ENCODE results near the gene DIPK1C. TPM values are rescaled to one million over a fixed set of nuclear protein-coding genes. Genes with fewer than 3 reads are reported as not detected.

DIPK1C gene
- total RNA-seq, 1 donor from 2014 or later, result not detected

DNA sequence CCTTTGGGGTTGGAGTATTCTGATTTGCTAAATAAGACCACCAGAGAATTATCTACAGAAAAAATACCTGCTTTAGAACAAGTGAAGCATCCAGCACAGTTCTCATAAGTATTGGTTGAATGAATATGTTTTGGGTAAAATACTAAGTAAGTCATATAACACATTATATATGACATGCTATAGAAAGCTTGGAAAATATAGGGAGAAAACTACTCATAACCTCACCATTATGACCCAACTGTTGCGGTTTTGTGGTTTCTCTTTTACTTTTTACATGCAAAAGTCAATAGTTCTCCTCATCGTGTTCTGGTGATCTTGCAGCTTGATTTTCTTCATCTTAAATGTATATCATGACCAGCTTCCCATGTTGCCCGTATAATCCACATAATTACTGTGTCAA lies 66.2 kb downstream of the DIPK1C start:
- no peak for DNase-seq (ENCODE audit: low read depth in 2 of 2)

DNA sequence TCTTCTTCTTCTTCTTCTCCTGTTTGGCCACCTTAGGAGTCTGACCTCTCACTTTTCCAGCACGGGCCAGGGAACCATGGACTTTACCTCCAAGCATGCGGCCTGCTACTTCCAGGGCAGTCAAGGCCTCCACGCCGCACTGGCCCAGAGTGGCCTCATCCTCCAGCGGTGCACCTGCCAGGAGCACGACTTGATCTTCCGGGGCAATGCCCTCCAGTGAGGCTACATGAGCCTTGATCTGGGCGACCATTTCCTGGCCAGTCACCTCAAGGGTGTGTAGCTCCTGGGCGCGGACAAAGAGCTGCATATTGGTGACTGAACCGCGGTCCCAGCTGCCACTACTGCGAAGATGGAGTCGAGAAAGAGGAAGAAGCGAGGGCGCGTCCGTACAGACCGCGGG lies 67.1 kb downstream of the DIPK1C start:
- no peak for DNase-seq (ENCODE audit: low read depth in 2 of 2)

DNA sequence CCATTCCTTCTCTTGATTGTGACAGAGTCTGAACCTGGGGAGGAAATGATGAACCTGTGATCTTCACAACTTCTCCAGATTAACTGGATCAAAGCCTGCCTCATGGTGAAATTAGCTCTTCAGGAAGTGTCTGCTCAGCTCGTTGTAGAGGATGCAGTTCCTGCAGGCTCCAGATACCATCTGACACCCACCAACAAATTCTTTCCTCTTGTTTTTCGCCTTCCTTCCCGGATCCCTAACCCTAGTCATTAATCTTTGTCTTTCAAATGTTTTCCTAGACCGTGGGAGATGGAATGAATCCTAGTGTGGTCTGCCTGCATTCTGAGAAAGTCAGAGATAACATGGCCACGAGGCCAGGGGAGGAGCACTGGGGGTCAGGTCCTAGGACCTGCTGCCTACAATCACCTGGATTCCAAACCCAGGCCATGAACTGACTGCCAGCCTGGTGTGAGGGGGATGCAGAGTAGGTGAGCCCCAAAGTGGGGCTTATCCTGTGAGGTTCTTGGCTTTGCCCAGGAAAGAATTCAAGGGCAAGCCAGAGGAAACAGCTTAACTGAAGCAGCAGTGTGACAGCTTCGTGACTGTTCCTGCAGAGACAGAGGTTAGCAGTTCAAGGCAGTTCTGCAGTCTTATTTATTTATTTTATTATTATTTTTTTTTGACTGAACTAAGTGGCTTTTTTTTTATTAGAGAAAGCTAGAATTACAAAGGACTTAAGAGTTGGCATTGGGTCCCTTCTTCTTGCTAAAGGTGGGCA lies 67.8 kb downstream of the DIPK1C start:
- DNase-seq (ENCODE audit: low read depth in 2 of 2), result no peak

DNA sequence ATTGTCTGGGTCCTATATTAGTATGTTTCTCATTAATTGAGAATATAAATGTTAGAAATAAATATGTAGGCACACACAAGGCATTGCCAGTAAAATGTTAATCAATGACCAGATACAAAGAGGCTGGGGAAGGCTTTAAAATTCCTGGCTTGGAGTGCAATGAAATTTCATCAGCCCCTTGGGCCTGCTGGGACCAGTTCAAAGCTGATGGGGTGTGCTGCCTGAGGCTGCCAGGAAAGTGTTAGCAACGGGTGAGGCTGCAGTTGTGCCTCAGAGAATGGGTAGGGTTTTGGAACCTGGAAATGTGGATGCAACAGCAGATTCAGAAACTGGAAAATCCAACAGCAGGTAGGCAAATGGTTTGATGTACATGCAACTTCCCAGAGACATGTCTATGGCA lies 68.9 kb downstream of the DIPK1C start:
- DNase-seq (ENCODE audit: low read depth in 2 of 2), result no peak

DNA sequence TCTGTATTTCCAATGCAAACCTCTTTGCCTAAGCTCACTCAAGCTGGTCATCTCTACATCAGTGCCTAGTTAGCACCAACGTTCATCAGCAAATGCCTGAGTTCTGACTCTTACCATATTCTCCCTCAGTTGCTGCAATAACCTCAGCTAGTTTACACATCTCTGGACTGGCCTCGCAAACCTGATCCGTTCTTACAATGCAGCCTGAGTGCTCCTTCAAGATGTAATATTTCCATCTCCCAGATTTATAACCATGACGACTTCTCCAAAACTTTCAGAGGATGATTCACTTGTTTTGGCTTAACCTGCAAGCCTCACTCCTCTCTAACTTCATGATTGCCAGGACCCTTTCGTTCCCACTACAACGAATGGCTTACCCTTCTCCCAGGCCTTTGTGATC lies 69.7 kb downstream of the DIPK1C start:
- DNase-seq (ENCODE audit: low read depth in 2 of 2), result no peak

Other genes with a start within 250 kb of the DIPK1C start
- gene CYB5A, start 165.3 kb downstream of the DIPK1C start, total RNA-seq, result 18.5 and 27.8 TPM in 2 replicates
- gene C18orf63, start 141.5 kb downstream of the DIPK1C start, total RNA-seq, result not detected in 2 replicates
- gene CNDP2, start 39.1 kb upstream of the DIPK1C start, total RNA-seq, result 50.8 and 68.5 TPM in 2 replicates
- gene CNDP1, start 77.2 kb upstream of the DIPK1C start, total RNA-seq, result not detected in 2 replicates
- 9.8 and 15.1 TPM in 2 replicates for gene ZNF407, start 140.6 kb upstream of the DIPK1C start, total RNA-seq

Data from lung microvascular endothelial cell (primary cell).